Medulla oblongata (tissue), 1 donor: ENCODE data around the gene GFOD2.

ENCODE experiments used
- DNase-seq: peaks from one replicate; pipeline ENCODE4 v3.0.0-alpha.2; 2015; ENCODE audit errors: extremely low spot score

The GFOD2 gene

DNA sequence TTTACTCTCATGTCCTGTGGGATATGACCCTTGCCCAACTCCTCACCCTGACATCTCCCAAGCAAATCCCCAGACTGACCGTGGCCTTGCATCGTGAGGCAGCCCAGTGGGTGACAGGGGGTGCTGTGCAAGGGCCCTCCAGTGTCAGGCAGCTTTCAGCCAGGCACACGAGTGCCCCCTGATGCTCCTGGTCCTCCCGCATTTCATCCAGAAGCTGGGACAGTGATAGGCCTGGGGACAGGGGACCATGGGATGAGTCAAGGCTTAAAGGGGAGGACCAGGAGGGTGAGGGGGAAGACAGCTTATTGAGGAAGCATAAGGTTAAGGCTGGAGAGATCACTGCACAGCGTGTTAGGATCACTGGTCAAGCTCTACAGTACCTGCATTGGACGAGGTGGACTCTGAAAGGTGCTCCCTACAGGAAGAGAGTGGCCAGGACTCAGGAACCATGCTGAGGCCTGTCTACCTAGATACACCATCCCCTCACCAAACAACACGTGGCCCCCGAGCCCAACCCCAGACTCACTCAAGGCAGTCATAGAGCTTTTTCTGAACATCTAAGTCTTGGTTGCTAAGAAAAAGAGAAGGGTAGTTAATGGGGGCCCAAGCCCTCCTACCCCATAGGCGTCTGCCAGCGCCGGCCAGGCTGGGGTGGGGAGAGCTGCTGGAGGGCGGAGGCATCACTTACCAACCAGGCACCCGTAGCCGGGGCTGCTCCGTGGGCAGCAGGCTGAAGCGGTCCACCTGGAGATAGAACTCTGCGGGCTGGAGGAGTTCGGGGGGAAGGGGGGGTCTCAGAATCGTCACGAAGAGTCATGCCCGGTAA, 60.1 kb downstream of the GFOD2 start:
- DNase-seq, result no peak

GRCh38 chr16:67657751-67658518, 61.2 kb downstream of the GFOD2 start:
- DNase-seq, result no peak

DNA sequence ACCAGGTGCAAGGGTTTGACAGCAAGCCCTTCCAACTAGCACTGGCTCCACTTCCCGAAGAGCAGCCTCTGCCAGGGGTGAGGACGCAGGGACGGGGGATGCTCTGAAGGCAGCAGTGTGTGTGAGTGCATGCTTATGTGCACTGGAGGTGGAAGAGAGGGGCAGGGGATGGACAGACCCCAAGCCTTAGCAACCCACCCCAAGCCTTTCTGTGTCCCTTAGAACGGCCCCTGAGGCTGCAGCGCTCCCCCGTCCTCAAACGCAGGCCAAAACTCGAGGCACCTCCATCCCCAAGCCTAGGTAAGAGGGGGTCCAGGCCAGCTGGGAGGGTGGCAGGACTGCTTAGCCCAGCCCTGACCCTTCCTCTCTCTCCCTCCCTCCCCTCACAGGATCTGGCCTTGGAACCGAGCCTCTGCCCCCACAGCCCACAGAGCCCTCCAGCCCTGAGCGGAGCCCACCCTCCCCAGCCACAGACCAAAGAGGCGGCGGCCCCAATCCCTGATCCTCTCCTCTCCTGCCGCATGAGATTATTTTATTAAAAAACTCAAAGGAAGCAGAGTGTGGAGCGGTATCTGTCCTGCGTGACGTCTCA, 62.0 kb downstream of the GFOD2 start:
- DNase-seq, result no peak

DNA sequence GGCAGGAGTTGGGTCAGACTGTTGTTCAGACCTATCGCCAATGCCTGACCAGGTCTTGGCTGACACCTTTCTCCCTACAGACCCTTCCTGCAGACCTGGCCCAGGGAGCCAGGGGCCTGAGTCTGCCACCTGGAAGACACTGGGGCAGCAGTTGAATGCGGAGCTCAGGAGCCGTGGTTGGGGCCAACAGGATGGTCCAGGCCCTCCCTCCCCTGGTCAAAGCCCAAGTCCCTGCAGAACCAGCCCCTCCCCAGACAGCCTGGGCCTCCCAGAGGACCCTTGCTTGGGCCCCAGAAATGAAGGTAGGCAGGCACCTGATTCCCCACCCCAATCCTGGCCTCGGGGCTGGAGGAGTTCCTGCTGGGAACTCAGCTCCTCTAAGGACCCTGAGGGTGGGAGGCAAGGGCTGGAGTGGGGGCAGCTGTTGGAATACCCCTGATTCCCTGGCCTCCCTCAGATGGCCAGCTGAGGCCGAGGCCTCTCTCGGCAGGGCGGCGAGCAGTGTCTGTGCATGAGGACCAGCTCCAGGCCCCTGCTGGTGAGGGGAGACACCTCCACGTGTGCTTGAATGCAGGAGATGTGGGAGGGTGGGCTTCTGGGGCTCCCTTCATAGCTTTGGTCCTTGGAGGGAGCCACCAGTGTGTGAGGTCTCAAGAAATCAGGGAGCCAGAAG, 62.6 kb downstream of the GFOD2 start:
- no peak for DNase-seq

DNA sequence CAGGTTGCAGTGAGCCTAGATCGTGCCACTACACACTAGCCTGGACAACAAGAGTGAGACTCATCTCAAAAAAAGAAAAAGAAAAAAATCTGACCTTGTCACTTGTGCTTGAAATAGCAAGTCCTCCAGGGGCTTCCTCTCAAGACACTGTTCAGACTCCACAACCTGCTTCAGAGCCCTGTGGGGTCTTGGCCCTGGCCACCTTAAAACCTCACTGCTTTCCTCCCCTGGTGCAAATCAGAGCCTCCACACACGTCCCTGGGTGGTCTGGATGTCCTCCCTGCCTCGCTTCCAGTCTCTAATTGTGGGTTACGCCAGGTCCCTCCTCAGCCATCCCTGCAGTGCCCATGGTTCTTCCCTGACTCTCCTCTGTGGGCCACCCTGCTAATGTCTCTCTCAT, 63.8 kb downstream of the GFOD2 start:
- DNase-seq, result no peak

GRCh38 chr16:67654403-67654911, 64.7 kb downstream of the GFOD2 start:
- no peak for DNase-seq

DNA sequence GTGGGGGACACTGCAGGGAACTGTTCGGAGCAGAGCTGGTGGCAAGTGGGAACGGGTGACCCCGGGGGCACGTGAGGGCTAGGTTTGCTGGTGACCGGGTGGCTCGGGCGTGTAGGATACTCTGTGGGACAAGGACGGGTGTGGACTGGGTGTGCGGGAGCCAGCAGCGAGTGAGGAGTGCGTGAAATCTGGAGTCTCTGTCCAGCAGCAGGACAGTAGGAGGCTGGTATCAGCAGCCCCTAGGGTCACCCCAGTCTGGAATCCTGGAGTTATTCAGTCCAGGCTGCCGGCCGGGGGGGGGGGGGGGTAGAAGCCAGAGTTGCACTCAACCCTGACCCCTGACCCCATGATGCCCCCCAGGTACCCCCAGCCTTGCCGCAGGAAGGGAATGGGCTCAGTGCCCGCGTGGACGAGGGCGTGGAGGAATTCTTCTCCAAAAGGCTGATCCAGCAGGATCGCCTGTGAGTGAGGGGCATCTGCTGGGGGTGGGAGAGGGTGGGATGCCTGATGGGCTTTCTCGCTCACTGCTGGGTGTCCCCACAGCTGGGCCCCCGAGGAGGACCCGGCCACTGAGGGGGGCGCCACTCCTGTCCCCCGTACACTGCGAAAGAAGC, 65.2 kb downstream of the GFOD2 start:
- DNase-seq, result no peak

GRCh38 chr16:67653128-67653788, 65.9 kb downstream of the GFOD2 start:
- DNase-seq, result no peak

DNA sequence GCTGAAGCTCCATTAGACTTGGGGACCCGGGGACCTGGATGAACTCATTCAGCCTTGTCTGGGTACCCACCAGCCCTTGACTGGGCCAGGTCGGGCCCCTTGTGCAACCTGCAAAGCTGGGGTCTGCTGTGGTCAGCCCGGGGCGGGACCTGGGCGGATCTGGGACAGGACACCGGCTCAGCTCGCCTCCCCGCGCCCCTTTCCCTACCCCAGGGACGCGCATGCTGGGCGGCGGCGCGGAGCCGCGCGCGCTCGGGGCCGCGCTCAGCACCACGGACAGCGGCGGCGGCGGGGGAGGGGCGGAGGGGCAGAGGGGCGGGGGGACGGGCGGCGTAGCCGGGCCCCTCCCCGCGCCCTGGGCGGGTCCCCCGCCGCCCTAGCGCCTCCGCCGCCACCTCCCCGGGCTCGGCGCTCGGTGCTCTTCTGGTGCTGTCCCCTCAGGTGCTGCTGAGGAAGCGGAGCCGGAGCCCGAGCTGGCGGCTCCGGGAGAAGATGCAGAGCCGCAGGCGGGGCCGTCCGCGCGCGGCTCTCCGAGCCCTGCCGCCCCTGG, 66.5 kb downstream of the GFOD2 start:
- no peak for DNase-seq

GRCh38 chr16:67651847-67652246, 67.3 kb downstream of the GFOD2 start:
- DNase-seq, result no peak

DNA sequence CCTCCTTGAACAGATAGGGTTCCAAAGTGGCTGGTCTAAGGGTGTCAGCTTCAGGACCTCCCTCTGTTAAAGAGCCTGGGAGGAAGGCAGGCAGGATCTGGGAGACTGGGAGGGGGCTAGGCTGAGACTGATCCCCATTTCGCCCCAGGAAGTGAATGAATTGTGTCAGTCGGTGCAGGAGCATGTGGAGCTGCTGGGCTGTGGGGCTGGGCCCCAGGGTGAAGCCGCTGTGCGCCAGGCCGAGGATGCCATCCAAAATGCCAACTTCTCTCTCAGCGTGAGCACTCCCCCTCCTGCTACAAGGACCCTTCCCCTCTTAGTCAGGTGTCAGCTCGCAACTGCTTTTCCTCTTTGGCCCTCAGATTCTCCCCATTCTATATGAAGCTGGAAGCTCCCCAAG, 68.1 kb downstream of the GFOD2 start:
- DNase-seq, result no peak

- DNase-seq, result no peak
These were observed 69.1 kb downstream of the GFOD2 start for GRCh38 chr16:67650023-67650422.

DNA sequence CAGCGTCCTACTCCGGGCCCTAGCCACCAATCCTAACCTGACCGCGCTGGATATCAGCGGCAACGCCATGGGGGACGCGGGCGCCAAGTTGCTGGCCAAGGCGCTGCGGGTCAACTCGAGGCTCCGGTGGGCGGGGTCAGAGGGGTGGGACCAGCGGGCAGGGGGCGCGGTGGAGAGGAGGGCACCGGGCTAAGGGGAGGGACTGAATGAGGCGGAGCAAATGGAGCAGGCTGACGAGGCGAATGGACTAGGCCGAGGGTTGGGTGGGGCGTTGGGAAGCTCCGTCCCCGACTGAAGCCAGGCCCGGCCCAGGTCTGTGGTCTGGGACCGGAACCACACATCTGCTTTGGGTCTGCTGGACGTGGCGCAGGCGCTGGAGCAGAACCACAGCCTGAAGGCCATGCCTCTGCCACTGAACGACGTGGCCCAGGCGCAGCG, 69.6 kb downstream of the GFOD2 start:
- DNase-seq, result no peak

GRCh38 chr16:67648764-67649407, 70.2 kb downstream of the GFOD2 start:
- no peak for DNase-seq

GRCh38 chr16:67648088-67648763, 70.9 kb downstream of the GFOD2 start:
- DNase-seq, result no peak

- DNase-seq, result no peak
These were observed 71.4 kb downstream of the GFOD2 start for GRCh38 chr16:67647681-67648080.

- DNase-seq, result no peak
These were observed 71.9 kb downstream of the GFOD2 start for GRCh38 chr16:67647111-67647651.

- no peak for DNase-seq
These were observed 73.6 kb downstream of the GFOD2 start for GRCh38 chr16:67645397-67646121.

DNA sequence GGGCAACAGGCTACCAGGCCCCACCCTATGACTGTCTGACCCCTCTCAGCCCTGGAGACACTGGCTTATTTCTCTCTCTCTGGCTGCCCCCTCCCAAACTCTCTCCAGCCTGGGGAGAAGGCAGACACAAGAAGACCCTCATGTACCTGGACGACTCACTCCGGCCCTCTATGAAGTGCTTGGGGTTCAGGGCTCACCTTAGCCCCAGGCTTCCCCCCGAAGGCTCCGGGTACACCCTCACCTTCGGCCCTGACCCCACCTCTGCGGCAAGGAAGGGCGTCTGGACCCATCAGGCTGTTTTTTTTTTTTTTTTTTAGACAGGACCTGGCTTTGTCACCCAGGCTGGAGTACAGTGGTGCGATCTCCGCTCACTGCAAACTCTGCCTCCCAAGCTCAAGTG, 75.1 kb downstream of the GFOD2 start:
- no peak for DNase-seq
